Measurements from ENCODE around the gene MICALL1.

MICALL1 gene

DNA sequence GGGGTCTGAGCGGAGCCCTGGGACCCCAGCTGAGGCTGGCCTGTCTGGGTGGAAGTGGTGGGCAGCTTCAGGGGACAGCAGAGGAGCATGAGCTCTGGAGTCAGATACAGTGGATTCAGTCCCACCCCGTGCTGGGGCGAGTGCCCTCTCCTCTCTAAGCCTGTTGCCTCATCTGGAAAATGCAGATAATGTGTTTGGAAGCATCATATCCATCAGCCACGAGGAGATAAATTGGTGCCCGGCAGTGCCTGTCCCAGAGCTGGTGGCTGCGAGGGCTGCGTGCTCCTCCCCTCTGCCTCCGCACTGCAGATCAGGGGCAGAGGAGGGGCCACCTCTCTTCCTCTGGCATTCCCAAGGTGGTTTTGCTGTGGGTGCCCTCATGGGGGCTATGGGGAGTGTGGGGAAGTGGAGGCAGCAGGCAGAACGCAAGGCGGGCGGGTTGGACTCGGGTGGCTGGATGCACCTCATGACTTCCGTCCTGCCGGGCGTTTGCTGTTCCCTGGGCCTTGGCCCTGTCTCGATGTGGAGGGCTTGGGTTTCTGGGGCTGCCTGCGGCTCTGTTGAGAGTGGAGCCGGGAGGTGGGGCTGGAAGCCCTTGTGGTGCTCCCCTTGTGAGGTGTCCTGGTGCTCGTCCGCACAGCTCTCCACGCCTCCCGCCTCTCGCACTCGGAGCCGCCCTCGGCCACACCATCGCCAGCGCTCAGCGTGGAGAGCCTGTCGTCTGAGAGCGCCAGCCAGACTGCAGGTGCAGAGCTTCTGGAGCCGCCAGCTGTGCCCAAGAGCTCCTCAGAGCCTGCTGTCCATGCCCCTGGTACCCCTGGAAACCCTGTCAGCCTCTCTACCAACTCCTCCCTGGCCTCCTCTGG, 20.9 kb downstream of the MICALL1 start:
- no peaks in the 10 kb centered on the region for H3K9me3 ChIP-seq
- peaks cover 78% of the 10 kb centered on the region for H3K36me3 ChIP-seq
- TF ChIP-seq, protein P1, sequence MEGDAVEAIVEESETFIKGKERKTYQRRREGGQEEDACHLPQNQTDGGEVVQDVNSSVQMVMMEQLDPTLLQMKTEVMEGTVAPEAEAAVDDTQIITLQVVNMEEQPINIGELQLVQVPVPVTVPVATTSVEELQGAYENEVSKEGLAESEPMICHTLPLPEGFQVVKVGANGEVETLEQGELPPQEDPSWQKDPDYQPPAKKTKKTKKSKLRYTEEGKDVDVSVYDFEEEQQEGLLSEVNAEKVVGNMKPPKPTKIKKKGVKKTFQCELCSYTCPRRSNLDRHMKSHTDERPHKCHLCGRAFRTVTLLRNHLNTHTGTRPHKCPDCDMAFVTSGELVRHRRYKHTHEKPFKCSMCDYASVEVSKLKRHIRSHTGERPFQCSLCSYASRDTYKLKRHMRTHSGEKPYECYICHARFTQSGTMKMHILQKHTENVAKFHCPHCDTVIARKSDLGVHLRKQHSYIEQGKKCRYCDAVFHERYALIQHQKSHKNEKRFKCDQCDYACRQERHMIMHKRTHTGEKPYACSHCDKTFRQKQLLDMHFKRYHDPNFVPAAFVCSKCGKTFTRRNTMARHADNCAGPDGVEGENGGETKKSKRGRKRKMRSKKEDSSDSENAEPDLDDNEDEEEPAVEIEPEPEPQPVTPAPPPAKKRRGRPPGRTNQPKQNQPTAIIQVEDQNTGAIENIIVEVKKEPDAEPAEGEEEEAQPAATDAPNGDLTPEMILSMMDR (IDR thresholded peaks at IDR 0.05), result no peak
- H3K27ac ChIP-seq, result no peak overlapping the region
- H3K4me3 ChIP-seq (ENCODE audit: low read depth in 1 of 2, low read length in 1 of 2), result no peak overlapping the region
- no peaks in the 10 kb centered on the region for H3K4me1 ChIP-seq (ENCODE audit: control insufficient read depth in 1 of 2, insufficient read depth in 1 of 2, low read depth in 1 of 2, low read length in 1 of 2)
- H3K27me3 ChIP-seq, result no peaks in the 10 kb centered on the region

DNA sequence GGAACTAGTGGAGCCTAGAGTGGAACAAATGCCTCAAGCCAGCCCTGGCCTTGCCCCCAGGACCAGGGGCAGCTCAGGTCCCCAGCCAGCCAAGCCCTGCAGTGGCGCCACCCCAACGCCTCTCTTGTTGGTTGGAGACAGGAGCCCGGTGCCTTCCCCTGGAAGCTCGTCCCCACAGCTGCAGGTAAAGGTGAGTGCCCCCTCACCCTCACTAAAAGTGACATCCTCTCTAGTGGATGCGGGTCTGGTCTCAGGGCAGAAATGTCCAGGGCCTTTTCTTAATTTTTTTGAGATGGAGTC, 21.5 kb downstream of the MICALL1 start:
- no peak overlapping the region for H3K27ac ChIP-seq
- no peak overlapping the region for H3K4me3 ChIP-seq (ENCODE audit: low read depth in 1 of 2, low read length in 1 of 2)
- H3K27me3 ChIP-seq, result no peaks in the 10 kb centered on the region
- TF ChIP-seq, protein P1 (IDR thresholded peaks at IDR 0.05), result no peak
- H3K4me1 ChIP-seq (ENCODE audit: control insufficient read depth in 1 of 2, insufficient read depth in 1 of 2, low read depth in 1 of 2, low read length in 1 of 2), result no peaks in the 10 kb centered on the region
- H3K9me3 ChIP-seq, result no peaks in the 10 kb centered on the region
- H3K36me3 ChIP-seq, result peaks cover 81% of the 10 kb centered on the region

DNA sequence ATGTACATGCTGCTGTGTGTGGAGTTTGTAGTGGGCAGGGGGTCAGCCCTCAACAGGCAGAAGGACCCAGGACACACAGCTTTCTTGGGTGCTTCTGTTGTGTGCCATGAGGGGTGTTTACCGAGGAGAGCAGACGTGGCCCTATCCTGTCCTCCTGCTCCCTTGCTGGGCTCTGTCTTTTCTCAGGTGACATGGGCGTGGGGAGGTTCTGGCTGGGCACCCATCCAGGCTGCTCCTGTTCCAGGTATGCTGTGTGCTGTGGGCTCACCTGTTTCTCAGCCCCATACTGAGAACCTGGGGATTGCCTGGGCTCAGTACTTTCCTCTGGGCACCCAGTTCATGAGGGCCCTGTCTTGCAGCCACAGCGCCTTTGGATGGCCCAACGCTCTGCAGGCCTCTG, 23.3 kb downstream of the MICALL1 start:
- TF ChIP-seq, protein P1 (IDR thresholded peaks at IDR 0.05), result no peak
- H3K9me3 ChIP-seq, result no peaks in the 10 kb centered on the region

DNA sequence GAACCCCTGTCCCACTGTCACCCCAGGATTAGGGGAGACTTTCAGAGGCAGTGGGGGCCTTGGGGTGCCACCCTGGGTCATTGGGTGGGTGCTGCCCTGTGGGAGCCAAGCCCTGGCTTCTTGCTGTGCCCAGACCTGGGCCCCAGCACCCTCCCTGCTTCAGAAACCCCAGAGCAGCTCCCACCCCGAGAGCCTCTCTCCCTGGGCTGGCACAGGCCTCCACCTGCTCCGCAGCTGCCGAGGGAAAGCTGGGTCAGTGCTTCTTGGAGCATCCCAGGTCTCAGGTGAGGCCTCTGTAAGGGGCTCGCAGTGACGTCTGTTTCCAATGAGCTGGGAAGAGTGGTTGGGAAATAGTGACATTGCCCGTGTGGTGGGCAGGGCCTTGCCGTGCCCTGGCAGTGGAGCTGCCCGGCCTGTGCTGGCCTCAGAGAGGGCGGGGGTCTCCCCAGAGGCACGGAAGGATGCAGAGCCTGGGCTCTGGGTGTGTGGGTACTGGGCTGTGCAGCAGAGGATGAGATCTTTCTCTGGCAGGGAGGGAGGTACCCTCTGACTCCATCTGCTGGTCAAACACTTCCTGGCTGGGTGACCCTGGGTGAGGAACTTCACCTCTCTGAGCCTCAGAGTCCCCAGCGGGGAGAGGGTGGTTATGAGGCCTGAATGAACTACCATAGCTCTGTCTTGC, 24.3 kb downstream of the MICALL1 start:
- no peaks in the 10 kb centered on the region for H3K27me3 ChIP-seq
- TF ChIP-seq, protein P1 (IDR thresholded peaks at IDR 0.05), result no peak
- H3K4me1 ChIP-seq (ENCODE audit: control insufficient read depth in 1 of 2, insufficient read depth in 1 of 2, low read depth in 1 of 2, low read length in 1 of 2), result peaks cover 0 to 7% of the 10 kb centered on the region in 2 experiments
- H3K36me3 ChIP-seq, result peaks cover 67% of the 10 kb centered on the region
- H3K4me3 ChIP-seq (ENCODE audit: low read depth in 1 of 2, low read length in 1 of 2), result no peak overlapping the region
- no peak overlapping the region for H3K27ac ChIP-seq
- no peaks in the 10 kb centered on the region for H3K9me3 ChIP-seq

More for the DNA sequence above, 23.3 kb downstream of the MICALL1 start:
- no peak overlapping the region for H3K4me3 ChIP-seq (ENCODE audit: low read depth in 1 of 2, low read length in 1 of 2)
- peaks cover 0 to 7% of the 10 kb centered on the region in 2 experiments for H3K4me1 ChIP-seq (ENCODE audit: control insufficient read depth in 1 of 2, insufficient read depth in 1 of 2, low read depth in 1 of 2, low read length in 1 of 2)
- H3K36me3 ChIP-seq, result peaks cover 76% of the 10 kb centered on the region
- no peaks in the 10 kb centered on the region for H3K27me3 ChIP-seq
- H3K27ac ChIP-seq, result no peak overlapping the region

DNA sequence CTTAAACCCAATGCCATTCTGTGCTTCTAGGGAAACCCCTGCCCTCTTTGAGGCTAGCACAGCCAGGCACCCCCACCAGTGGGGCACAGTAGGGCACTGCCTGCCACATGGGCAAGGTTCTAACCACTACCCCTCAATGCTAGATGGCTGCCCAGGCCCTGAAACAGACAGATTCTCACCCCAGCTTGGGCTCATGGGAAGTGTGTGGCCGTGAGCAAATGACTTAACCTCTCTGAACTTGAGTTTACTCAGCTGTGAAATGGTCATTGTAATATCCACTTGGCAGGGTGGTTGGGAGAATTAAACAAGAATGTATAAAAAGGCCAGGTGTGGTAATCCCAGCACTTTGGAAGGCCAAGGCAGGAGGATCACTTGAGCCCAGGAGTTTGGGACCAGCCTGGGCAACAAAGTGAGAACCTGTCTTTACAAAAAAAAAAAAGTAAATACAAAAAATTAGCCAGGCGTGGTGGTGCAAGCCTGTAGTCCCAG, 24.9 kb downstream of the MICALL1 start:
- TF ChIP-seq, protein P1 (IDR thresholded peaks at IDR 0.05), result no peak
- peaks cover 61% of the 10 kb centered on the region for H3K36me3 ChIP-seq
- peaks cover 0 to 7% of the 10 kb centered on the region in 2 experiments for H3K4me1 ChIP-seq (ENCODE audit: control insufficient read depth in 1 of 2, insufficient read depth in 1 of 2, low read depth in 1 of 2, low read length in 1 of 2)
- no peaks in the 10 kb centered on the region for H3K27me3 ChIP-seq
- H3K9me3 ChIP-seq, result no peaks in the 10 kb centered on the region
- no peak overlapping the region for H3K27ac ChIP-seq
- no peak overlapping the region for H3K4me3 ChIP-seq (ENCODE audit: low read depth in 1 of 2, low read length in 1 of 2)

Measured in neutrophil (primary cell).